HepG2 (cell line): ENCODE results near the gene CLASRP. TPM values are rescaled to one million over a fixed set of nuclear protein-coding genes. Genes with fewer than 3 reads are reported as not detected.

Experiments
- ATAC-seq: fragments of 200-7000 bp; cut with Tn5 transposase; 3 replicates; pipeline ENCODE4 v1.9.1; 2020; ENCODE audit warnings: mild to moderate bottlenecking, moderate library complexity
- BruUV-seq: library from RNA; stranded (reverse); fragments of 400-500 nt; replicated peaks from 2 replicates; lab custom pipeline; 2021; lab: Mats Ljungman, UMichigan
- CTCF ChIA-PET: fragments of 300-600 bp; formaldehyde crosslinking; extraction: SDS; loops from one replicate; lab custom pipeline; 2021; ENCODE audit warnings: low total read pairs, inconsistent platforms, low intra/inter-chr PET ratio; lab: Yijun Ruan, JAX
- POLR2A ChIA-PET: fragments of 350-600 bp; sonication (Branson Sonifier 250); formaldehyde crosslinking; loops from one replicate; lab custom pipeline; 2020; ENCODE audit warnings: antibody characterized with exemption, inconsistent platforms; lab: Yijun Ruan, JAX
- DNase-seq: peaks from one replicate; pipeline ENCODE4 v3.0.0-alpha.2; 2015; ENCODE audit warnings: low spot score
- FAIRE-seq: peaks from 3 replicates; lab custom pipeline; 2011; peaks lifted over from hg19 to GRCh38; lab: Jason Lieb, UNC
- H2AFZ ChIP-seq: one replicate; pipeline ENCODE4 v1.6.1; 2011; ENCODE audit warnings: low read length, inconsistent platforms
- H3K27ac ChIP-seq: fragments of 300-600 bp; 3 replicates; pipeline ENCODE4 v1.8.0; 2011; ENCODE audit warnings: mixed run types, mild to moderate bottlenecking, mixed read lengths, low read length, inconsistent platforms; ENCODE audit not compliant: insufficient read depth; ENCODE audit errors: extremely low read length
- H3K27me3 ChIP-seq, 2 experiments: fragments of 200-600 bp in 1 of 2; 2 replicates in 1 of 2; 3 replicates in 1 of 2; pipeline versions ENCODE4 v1.6.0 to v1.8.0; 2011; ENCODE audit warnings: low read length in 2 of 2, mild to moderate bottlenecking in 2 of 2, moderate library complexity in 2 of 2, inconsistent platforms in 1 of 2; ENCODE audit not compliant: insufficient read depth in 2 of 2, control insufficient read depth in 1 of 2
- H3K36me3 ChIP-seq, 2 experiments: fragments of 200-600 bp in 1 of 2; replicated peaks in 1 of 2; 2 replicates in 1 of 2; 3 replicates in 1 of 2; pipeline versions ENCODE4 v1.5.1 to v1.8.0; 2011; ENCODE audit warnings: low read length in 2 of 2, inconsistent platforms in 1 of 2; ENCODE audit not compliant: insufficient read depth in 2 of 2, control insufficient read depth in 1 of 2
- H3K4me1 ChIP-seq: 2 replicates; pipeline ENCODE4 v1.5.1; 2012; ENCODE audit warnings: low read length, inconsistent platforms; ENCODE audit not compliant: insufficient read depth
- H3K4me2 ChIP-seq: 2 replicates; pipeline ENCODE4 v1.6.0; 2011; ENCODE audit warnings: low read depth, low read length, inconsistent platforms
- H3K4me3 ChIP-seq, 3 experiments: fragments of 200-600 bp in 1 of 3; sonication (generic), shearing (Covaris generic) in 1 of 3; replicated peaks in 1 of 3; 2 replicates each; pipeline ENCODE4 v1.5.1; 2011 to 2016; ENCODE audit warnings: low read length in 3 of 3, inconsistent platforms in 2 of 3, low read depth in 2 of 3, mild to moderate bottlenecking in 2 of 3, control low read depth in 1 of 3, mixed read lengths in 1 of 3; ENCODE audit not compliant: insufficient read depth in 1 of 3
- H3K79me2 ChIP-seq: one replicate; pipeline ENCODE4 v1.6.1; 2011; ENCODE audit warnings: low read length, inconsistent platforms; ENCODE audit not compliant: insufficient read depth
- H3K9ac ChIP-seq: 2 replicates; pipeline ENCODE4 v1.6.0; 2011; ENCODE audit warnings: mild to moderate bottlenecking, low read depth, low read length, inconsistent platforms; ENCODE audit not compliant: insufficient read depth
- H3K9me3 ChIP-seq: 2 replicates; pipeline ENCODE4 v1.5.1; 2012; ENCODE audit warnings: mild to moderate bottlenecking, low read length
- H4K20me1 ChIP-seq: 2 replicates; pipeline ENCODE4 v1.6.0; 2011; ENCODE audit warnings: inconsistent platforms, mild to moderate bottlenecking, low read length, moderate library complexity; ENCODE audit not compliant: insufficient read depth
- AGO1 ChIP-seq: fragments of 200-400 bp; formaldehyde crosslinking; IDR thresholded peaks from 2 replicates; pipeline ENCODE4 v1.6.1; 2017; ENCODE audit warnings: mild to moderate bottlenecking, low read depth, low read length, moderate library complexity; ENCODE audit not compliant: poor library complexity, severe bottlenecking
- AGO2 ChIP-seq: fragments of 200-400 bp; formaldehyde crosslinking; optimal IDR thresholded peaks from 2 replicates; pipeline ENCODE3; 2017; ENCODE audit warnings: mild to moderate bottlenecking, low read depth, low read length, moderate library complexity
- MIXL1 ChIP-seq: IDR thresholded peaks from 2 replicates; pipeline ENCODE4 v1.6.1; 2016
- MTF2 ChIP-seq: sonication (generic); formaldehyde crosslinking; IDR thresholded peaks from 2 replicates; pipeline ENCODE4 v1.5.0; 2020; ENCODE audit warnings: missing genetic modification reagents, borderline replicate concordance
- NFYC ChIP-seq: IDR thresholded peaks from 2 replicates; pipeline ENCODE4 v1.6.1; 2016; ENCODE audit warnings: missing genetic modification reagents, missing compliant biosample characterization
- POLR2A ChIP-seq, 2 experiments: IDR thresholded peaks; 2 replicates each; pipeline ENCODE4 v1.6.1; 2011; ENCODE audit warnings: low read depth in 2 of 2, low read length in 2 of 2, mild to moderate bottlenecking in 1 of 2, moderate library complexity in 1 of 2; ENCODE audit not compliant: insufficient read depth in 1 of 2
- POLR2G ChIP-seq: fragments of 200-400 bp; formaldehyde crosslinking; IDR thresholded peaks from 2 replicates; pipeline ENCODE4 v1.6.1; 2018; ENCODE audit warnings: mild to moderate bottlenecking, low read depth, low read length, moderate library complexity
- RBFOX2 ChIP-seq: fragments of 200-400 bp; formaldehyde crosslinking; IDR thresholded peaks from 2 replicates; pipeline ENCODE4 v1.6.1; 2017; ENCODE audit warnings: low read depth, mild to moderate bottlenecking, low read length
- RBM39 ChIP-seq: fragments of 200-400 bp; formaldehyde crosslinking; IDR thresholded peaks from one replicate; pipeline ENCODE4 v1.6.1; 2018; ENCODE audit warnings: antibody characterized with exemption, mild to moderate bottlenecking, low read depth, low read length; ENCODE audit not compliant: poor library complexity, severe bottlenecking
- RXRA ChIP-seq: sonication (generic); formaldehyde crosslinking; IDR thresholded peaks from 2 replicates; pipeline ENCODE4 v1.5.1; 2020; ENCODE audit warnings: missing genetic modification reagents
- WGBS: methylation state at CpG from one replicate; pipeline ENCODE4 v1.1.6; 2017; ENCODE audit warnings: low lambda C conversion rate; 5-methylcytosine and 5-hydroxymethylcytosine counted together
- in situ Hi-C: cut with HindIII; loops from 2 replicates; pipeline ENCODE4 v1.10.0; 2017; ENCODE audit warnings: low pct_unique_long_range_greater_than_20kb; ENCODE audit not compliant: extremely low pct_ligation_motif_present
- intact Hi-C: fragments of 100-400 bp; cut with micrococcal nuclease; formaldehyde crosslinking; loops from one replicate; pipeline ENCODE4 v1.10.0; 2022; ENCODE audit not compliant: unreplicated experiment
- polyA plus RNA-seq, 8 experiments: library from polyadenylated mRNA; depleted of rRNA in 3 of 8; stranded (reverse) in 7 of 8; unstranded in 1 of 8; fragments of >200 nt; fragmentation: Illumina TruSeq in 4 of 8; extraction: Trizol in 4 of 8; gene quantifications; 2 replicates each; pipeline versions ENCODE4 v1.2.1 to v1.2.3, GENCODE V29; 2011 to 2016; ENCODE audit warnings: low read depth in 4 of 8, missing spikeins in 1 of 8, mixed read lengths in 1 of 8; ENCODE audit not compliant: insufficient read depth in 1 of 8
- total RNA-seq, 5 experiments: library from RNA; depleted of rRNA; stranded (reverse); fragments of >200 nt; fragmentation: Illumina TruSeq; extraction: Trizol; gene quantifications; 2 replicates each; pipeline ENCODE4 v1.2.3, GENCODE V29; 2016; ENCODE audit warnings: low read depth in 1 of 5

CLASRP gene
- total and polyA plus RNA-seq, 2 of the 13 experiments (the other 11 are each of a cell fraction or from before 2014, with no cell fraction given), result 32.0 to 51.4 TPM

- Histone ChIP-seq H3K79me2 (no peaks in the 10 kb centered on the region), H3K4me2 (no peak overlapping the region), H3K9ac (no peak overlapping the region), H3K4me1 (peaks cover 9% of the 10 kb centered on the region; the same call in 1 of the 2 replicates), H3K9me3 (no peaks in the 10 kb centered on the region), H3K4me3 (no peak overlapping the region), H3K27ac (no peak overlapping the region), H2AFZ (no peak overlapping the region), H3K27me3 (no peaks in the 10 kb centered on the region), H4K20me1 (no peaks in the 10 kb centered on the region), H3K36me3 (peaks cover 24 to 38% of the 10 kb centered on the region in 2 experiments; a peak in 4 of 5 replicates)
- ChIA-PET CTCF (no interaction called here), POLR2A (no interaction called here)
- DNase-seq (no peak), FAIRE-seq (no peak), ATAC-seq (no peak)
- in situ Hi-C loops (no loop called here), intact Hi-C loops (no loop called here)
- TF ChIP-seq RXRA (CRISPR knock-in tag) (peak; percentile 21; the same call in 1 of the 2 replicates), POLR2G (0 out of 2 replicates have a peak, but pooled peaks have one; percentile 23), NFYC (no peak), RBFOX2 (peak; percentile 55), MIXL1 (CRISPR knock-in tag) (no peak), RBM39 (peak; percentile 24), POLR2A (IDR thresholded peaks at IDR 0.05; ENCODE audit: insufficient read depth in 1 of 2, low read depth in 2 of 2, low read length in 2 of 2) (0 out of 4 replicates have a peak, but pooled peaks of 1 of the 2 experiments have one; percentile 28)
- BruUV-seq, result no TSS peak
- WGBS, result 97% methylated on average over 7 of the region's 19 CpGs
Measured at GRCh38 chr19:45070861-45071544, 32.2 kb downstream of the CLASRP start.

DNA sequence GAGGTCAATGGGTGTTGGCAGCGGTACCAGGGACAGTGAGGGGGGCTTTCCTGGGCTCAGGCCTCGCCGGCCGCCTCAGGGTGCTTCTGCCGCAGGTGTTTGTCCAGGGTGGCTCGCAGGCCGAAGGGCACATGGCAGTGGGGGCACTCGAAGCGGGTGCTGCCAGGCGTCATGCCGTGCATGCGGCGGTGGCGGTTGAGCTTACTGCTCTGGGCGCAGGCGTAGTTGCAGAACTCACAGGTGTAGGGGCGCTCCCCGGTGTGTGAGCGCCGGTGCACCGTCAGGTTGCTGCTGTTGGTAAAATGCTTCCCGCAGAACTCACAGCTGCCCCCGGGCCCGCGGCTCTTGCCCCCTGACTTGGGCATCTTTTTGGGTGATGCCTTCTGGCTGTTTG lies 32.7 kb downstream of the CLASRP start:
- Histone ChIP-seq H4K20me1 (no peaks in the 10 kb centered on the region), H3K9me3 (no peaks in the 10 kb centered on the region), H3K4me2 (no peak overlapping the region), H3K4me1 (peaks cover 10% of the 10 kb centered on the region), H3K9ac (no peak overlapping the region), H3K79me2 (no peaks in the 10 kb centered on the region), H3K27me3 (no peaks in the 10 kb centered on the region), H3K27ac (no peak overlapping the region), H3K36me3 (peaks cover 24 to 38% of the 10 kb centered on the region in 2 experiments; a peak in 4 of 5 replicates), H3K4me3 (no peak overlapping the region), H2AFZ (no peak overlapping the region)
- in situ Hi-C loops (no loop called here), intact Hi-C loops (no loop called here)
- no TSS peak for BruUV-seq
- DNase-seq (no peak), FAIRE-seq (no peak), ATAC-seq (no peak)
- WGBS, result 93% methylated on average over 10 of the region's 25 CpGs
- POLR2A ChIA-PET, result no interaction called here
- peak; percentile 19 for TF ChIP-seq AGO1
- TF ChIP-seq MTF2, result no peak
- peak; percentile 97 for TF ChIP-seq AGO2
- TF ChIP-seq RBFOX2, result peak; percentile 48
- TF ChIP-seq POLR2G, result 0 out of 2 replicates have a peak, but pooled peaks have one; percentile 9
- CTCF ChIA-PET, result no interaction called here
